ENCODE results near the gene NFATC1. TPM values are rescaled to one million over a fixed set of nuclear protein-coding genes. Genes with fewer than 3 reads are reported as not detected.
A peak's percentile ranks its signal among the peaks of the same experiment; 100 is the strongest.

NFATC1 gene
- total RNA-seq, 3 donors from 2014 or later (not counting 1 experiment from before 2014, with no cell fraction given): 35.8 to 47.4 (median 37.1) TPM

GRCh38 chr18:79547413-79548076 is 151.8 kb downstream of the NFATC1 start:
- Histone ChIP-seq H3K36me3 (ENCODE audit: control insufficient read depth, insufficient read depth, low read length) (no peaks in the 10 kb centered on the region), H3K4me3 (ENCODE audit: low read length) (no peak overlapping the region), H3K9me3 (ENCODE audit: control insufficient read depth, insufficient read depth, low read length) (no peaks in the 10 kb centered on the region), H3K27me3 (ENCODE audit: control insufficient read depth, insufficient read depth, low read length) (no peaks in the 10 kb centered on the region), H3K4me1 (ENCODE audit: control insufficient read depth, insufficient read depth, low read length) (no peaks in the 10 kb centered on the region), H3K27ac (ENCODE audit: low read length) (no peak overlapping the region)
- intact Hi-C loops (cut with micrococcal nuclease): no loop called here
- no peak overlapping the region for H3K4me3 Mint-ChIP-seq
- H3K36me3 Mint-ChIP-seq: no peaks in the 10 kb centered on the region
- no peak overlapping the region for H3K27ac Mint-ChIP-seq
- DNase-seq (peak in 1 of 2 donors; percentile 9), ATAC-seq (peak in 1 of 3 donors; percentile 31)
- H3K27me3 Mint-ChIP-seq (ENCODE audit: low read depth in 2 of 2): peaks cover 0 to 3% of the 10 kb centered on the region in 2 donors
- WGBS (ENCODE audit: insufficient coverage): 91% methylated on average over 36 of the region's 36 CpGs
- TF ChIP-seq, protein P1, sequence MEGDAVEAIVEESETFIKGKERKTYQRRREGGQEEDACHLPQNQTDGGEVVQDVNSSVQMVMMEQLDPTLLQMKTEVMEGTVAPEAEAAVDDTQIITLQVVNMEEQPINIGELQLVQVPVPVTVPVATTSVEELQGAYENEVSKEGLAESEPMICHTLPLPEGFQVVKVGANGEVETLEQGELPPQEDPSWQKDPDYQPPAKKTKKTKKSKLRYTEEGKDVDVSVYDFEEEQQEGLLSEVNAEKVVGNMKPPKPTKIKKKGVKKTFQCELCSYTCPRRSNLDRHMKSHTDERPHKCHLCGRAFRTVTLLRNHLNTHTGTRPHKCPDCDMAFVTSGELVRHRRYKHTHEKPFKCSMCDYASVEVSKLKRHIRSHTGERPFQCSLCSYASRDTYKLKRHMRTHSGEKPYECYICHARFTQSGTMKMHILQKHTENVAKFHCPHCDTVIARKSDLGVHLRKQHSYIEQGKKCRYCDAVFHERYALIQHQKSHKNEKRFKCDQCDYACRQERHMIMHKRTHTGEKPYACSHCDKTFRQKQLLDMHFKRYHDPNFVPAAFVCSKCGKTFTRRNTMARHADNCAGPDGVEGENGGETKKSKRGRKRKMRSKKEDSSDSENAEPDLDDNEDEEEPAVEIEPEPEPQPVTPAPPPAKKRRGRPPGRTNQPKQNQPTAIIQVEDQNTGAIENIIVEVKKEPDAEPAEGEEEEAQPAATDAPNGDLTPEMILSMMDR (IDR thresholded peaks at IDR 0.05): no peak
- H3K4me1 Mint-ChIP-seq: peaks cover 0 to 4% of the 10 kb centered on the region in 2 donors
- H3K9me3 Mint-ChIP-seq: peaks cover 0 to 2% of the 10 kb centered on the region in 2 donors

- H3K4me3 Mint-ChIP-seq: no peak overlapping the region
- Histone ChIP-seq H3K36me3 (ENCODE audit: control insufficient read depth, insufficient read depth, low read length) (no peaks in the 10 kb centered on the region), H3K4me1 (ENCODE audit: control insufficient read depth, insufficient read depth, low read length) (no peaks in the 10 kb centered on the region), H3K9me3 (ENCODE audit: control insufficient read depth, insufficient read depth, low read length) (no peaks in the 10 kb centered on the region), H3K27me3 (ENCODE audit: control insufficient read depth, insufficient read depth, low read length) (no peaks in the 10 kb centered on the region), H3K27ac (ENCODE audit: low read length) (no peak overlapping the region), H3K4me3 (ENCODE audit: low read length) (no peak overlapping the region)
- WGBS (ENCODE audit: insufficient coverage): 95% methylated on average over 25 of the region's 25 CpGs
- H3K9me3 Mint-ChIP-seq: no peaks in the 10 kb centered on the region
- H3K36me3 Mint-ChIP-seq: no peaks in the 10 kb centered on the region
- DNase-seq: peak in 1 of 2 donors; percentile 7
- ATAC-seq: peak in 1 of 3 donors; percentile 18
- TF ChIP-seq, protein P1 (IDR thresholded peaks at IDR 0.05): no peak
- H3K4me1 Mint-ChIP-seq: peaks cover 0 to 4% of the 10 kb centered on the region in 2 donors
- H3K27me3 Mint-ChIP-seq (ENCODE audit: low read depth in 2 of 2): peaks cover 0 to 3% of the 10 kb centered on the region in 2 donors
- H3K27ac Mint-ChIP-seq: no peak overlapping the region
- intact Hi-C loops (cut with micrococcal nuclease): no loop called here
Measured at GRCh38 chr18:79548077-79548450, 152.3 kb downstream of the NFATC1 start.

DNA sequence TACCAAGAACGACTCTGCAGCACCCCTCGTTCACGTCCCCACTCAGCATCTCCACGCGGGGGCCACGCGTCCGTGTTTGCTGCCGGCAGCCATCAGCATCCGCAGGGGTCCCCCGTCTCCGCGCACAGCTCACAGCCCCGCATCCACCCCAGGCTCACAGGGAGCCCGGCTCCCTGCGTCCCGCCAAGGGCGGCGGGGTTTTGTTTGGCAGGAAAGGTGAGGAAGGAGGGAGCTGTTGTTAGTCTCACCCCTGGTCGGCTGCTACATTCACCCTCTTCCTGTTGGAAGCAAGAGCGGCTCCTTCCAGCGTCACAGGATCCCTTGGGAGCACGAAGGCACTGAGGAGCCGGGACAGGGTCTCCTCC is 152.9 kb downstream of the NFATC1 start:
- WGBS (ENCODE audit: insufficient coverage): 97% methylated on average over 24 of the region's 24 CpGs
- Histone ChIP-seq H3K9me3 (ENCODE audit: control insufficient read depth, insufficient read depth, low read length) (no peaks in the 10 kb centered on the region), H3K4me3 (ENCODE audit: low read length) (no peak overlapping the region), H3K4me1 (ENCODE audit: control insufficient read depth, insufficient read depth, low read length) (no peaks in the 10 kb centered on the region), H3K27ac (ENCODE audit: low read length) (no peak overlapping the region), H3K36me3 (ENCODE audit: control insufficient read depth, insufficient read depth, low read length) (no peaks in the 10 kb centered on the region), H3K27me3 (ENCODE audit: control insufficient read depth, insufficient read depth, low read length) (no peaks in the 10 kb centered on the region)
- TF ChIP-seq, protein P1 (IDR thresholded peaks at IDR 0.05): no peak
- no peak for DNase-seq
- H3K27ac Mint-ChIP-seq: no peak overlapping the region
- H3K9me3 Mint-ChIP-seq: no peaks in the 10 kb centered on the region
- peaks cover 0 to 4% of the 10 kb centered on the region in 2 donors for H3K4me1 Mint-ChIP-seq
- H3K36me3 Mint-ChIP-seq: no peaks in the 10 kb centered on the region
- H3K4me3 Mint-ChIP-seq: no peak overlapping the region
- intact Hi-C loops (cut with micrococcal nuclease): no loop called here
- peaks cover 0 to 3% of the 10 kb centered on the region in 2 donors for H3K27me3 Mint-ChIP-seq (ENCODE audit: low read depth in 2 of 2)
- no peak for ATAC-seq
